ENCODE data around the gene CCDC39.
A peak's percentile ranks its signal among the peaks of the same experiment; 100 is the strongest.
"Not testable (repeated sequence)": the region's sequence is repeated elsewhere in the genome, so short reads cannot be mapped to it uniquely, and the experiment has no call there.

The CCDC39 gene

DNA sequence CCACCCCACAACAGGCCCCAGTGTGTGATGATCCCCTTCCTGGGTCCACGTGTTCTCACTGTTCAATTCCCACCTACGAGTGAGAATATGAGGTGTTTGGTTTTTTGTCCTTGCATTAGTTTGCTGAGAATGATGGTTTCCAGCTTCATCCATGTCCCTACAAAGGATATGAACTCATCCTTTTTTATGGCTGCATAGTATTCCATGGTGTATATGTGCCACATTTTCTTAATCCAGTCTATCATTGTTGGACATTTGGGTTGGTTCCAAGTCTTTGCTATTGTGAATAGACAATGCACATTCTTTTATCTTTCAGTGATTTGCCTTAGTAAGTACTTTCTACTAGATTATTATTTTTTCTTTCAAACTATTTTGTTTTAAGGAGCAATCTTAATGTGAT, 60.7 kb downstream of the CCDC39 start:
- DNase-seq = not testable (repeated sequence)

DNA sequence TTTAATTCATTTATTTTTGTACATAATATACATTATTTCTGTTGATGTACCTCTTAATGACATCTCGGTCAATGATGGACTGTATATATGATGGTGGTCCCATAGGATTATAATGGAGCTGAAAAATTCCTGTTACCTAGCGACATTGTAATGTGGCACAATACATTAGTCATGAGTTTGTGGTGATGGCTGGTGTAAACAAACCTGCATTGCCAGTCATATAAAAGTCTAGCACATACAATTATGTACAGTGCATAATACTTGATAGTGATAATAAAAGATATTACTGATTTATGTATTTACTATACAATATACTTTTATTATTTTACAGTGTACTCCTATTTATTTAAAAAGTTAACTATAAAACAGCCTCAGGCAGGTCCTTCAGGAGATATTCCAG, 62.2 kb downstream of the CCDC39 start:
- no peak for DNase-seq

- no peak for DNase-seq
Observed at GRCh38 chr3:180615954-180616353, 63.3 kb downstream of the CCDC39 start.

GRCh38 chr3:180612364-180612763, 66.9 kb downstream of the CCDC39 start:
- no peak for DNase-seq

GRCh38 chr3:180611006-180611405, 68.3 kb downstream of the CCDC39 start:
- no peak for DNase-seq

- peak; percentile 91 for DNase-seq
Observed at GRCh38 chr3:180601688-180602666, 77.3 kb downstream of the CCDC39 start, which contains the start of gene TTC14. TSS of gene TTC14 (plus strand) at chr3:180602163. CDS start at chr3:180602262, 99 bp downstream.

DNA sequence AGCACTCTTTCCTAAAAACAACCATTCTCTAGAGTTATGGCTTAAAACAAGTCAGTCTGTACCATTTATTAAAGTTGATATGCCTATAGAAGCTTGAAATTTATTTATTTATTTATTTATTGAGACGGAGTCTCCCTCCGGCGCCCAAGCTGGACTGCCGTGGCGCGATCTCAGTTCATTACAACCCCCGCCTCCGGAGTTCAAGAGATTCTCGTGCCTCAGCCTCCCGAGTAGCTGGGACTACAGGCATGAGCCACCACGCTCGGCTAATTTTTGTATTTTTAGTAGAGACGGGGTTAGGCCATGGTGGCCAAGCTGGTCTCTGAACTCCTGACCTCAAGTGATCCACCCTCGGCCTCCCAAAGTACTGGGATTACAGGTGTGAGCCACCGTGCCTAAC, 78.8 kb downstream of the CCDC39 start:
- no peak for DNase-seq

DNA sequence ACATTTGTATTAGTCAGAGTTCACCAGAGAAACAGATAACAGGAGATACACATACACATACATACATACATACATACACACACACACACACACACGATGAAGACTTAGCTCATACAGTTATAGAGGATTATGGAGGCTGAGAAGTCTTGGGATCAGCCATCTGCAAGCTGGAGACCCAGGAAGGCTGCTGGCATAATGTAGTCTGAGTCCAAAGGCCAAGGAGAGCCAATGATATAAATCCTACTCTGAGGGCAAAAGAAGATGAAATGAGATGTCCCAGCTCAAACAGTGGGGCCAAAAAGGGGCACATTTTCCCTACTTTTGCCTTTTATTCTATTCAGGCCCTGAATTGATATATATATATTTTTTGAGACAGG, 83.7 kb downstream of the CCDC39 start:
- DNase-seq = no peak

- DNase-seq = peak; percentile 8
Observed at GRCh38 chr3:180594631-180595558, 84.4 kb downstream of the CCDC39 start.

- not testable (repeated sequence) for DNase-seq
Observed at GRCh38 chr3:180593631-180594030, 85.7 kb downstream of the CCDC39 start.

GRCh38 chr3:180590396-180590795, 88.9 kb downstream of the CCDC39 start:
- no peak for DNase-seq

GRCh38 chr3:180580934-180581333, 98.4 kb downstream of the CCDC39 start:
- DNase-seq = no peak

DNA sequence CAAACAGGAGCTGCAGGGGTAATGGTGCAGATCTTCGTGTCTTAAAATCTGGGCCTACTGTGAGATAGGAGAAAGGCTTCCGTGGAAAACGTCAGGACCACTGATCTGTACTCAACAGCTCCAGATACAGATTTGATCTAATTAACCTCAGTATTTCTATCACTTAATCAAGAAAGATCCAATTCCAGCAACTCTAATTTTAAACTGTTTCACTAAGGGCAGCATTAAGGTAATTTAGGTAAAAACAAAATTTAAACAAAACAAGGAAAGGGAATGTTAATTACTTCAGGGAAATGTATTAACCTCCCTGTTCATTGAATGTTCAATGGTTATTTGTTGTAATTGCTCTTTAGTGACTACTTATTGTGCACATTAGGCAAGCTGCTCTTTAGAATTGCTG, 103.7 kb downstream of the CCDC39 start:
- no peak for DNase-seq

GRCh38 chr3:180571831-180572598, 107.3 kb downstream of the CCDC39 start:
- no peak for DNase-seq

DNA sequence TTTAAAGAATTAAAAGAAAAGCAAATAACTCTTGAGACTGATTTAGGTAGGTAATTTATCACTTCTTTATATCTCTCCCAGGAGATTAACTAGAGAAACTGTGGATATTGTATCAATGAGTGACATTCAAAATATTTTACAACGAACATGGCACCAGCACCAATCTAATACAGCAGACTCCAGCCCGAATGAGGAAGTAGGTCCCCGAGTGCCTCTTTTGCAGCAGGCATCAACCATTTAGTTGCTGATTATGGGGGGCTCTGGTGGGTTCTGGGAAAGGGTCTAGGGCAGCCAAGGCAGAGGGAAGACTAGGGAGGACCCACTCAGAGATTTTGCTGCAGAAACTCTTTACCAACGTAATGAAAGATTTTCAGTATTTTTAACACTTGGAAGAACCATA, 109.1 kb downstream of the CCDC39 start:
- no peak for DNase-seq

GRCh38 chr3:180564676-180565075, 114.6 kb downstream of the CCDC39 start:
- DNase-seq = no peak
